ENCODE data around the gene UMPS.
A peak's percentile ranks its signal among the peaks of the same experiment; 100 is the strongest.

DNA sequence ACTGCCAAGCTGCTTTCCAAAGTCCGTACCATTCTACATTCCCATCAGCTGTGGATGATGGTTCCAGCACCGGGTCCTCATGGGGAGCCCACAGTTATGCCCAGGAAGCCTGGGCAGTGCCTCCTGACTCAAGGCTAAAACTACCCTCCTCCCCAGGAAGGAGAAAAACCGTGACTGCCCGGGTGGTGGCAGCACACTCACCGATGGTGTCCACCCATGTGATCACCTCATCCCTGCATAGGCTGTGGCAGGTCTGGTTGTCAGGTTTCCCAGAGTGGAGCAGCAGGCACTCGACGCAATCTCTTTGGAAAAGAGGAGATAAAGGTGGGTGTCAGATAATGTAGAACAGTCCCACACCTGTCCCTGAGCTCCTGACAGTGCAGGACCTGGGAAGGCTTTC is 38.6 kb downstream of the UMPS start:
- TF ChIP-seq, protein P1, sequence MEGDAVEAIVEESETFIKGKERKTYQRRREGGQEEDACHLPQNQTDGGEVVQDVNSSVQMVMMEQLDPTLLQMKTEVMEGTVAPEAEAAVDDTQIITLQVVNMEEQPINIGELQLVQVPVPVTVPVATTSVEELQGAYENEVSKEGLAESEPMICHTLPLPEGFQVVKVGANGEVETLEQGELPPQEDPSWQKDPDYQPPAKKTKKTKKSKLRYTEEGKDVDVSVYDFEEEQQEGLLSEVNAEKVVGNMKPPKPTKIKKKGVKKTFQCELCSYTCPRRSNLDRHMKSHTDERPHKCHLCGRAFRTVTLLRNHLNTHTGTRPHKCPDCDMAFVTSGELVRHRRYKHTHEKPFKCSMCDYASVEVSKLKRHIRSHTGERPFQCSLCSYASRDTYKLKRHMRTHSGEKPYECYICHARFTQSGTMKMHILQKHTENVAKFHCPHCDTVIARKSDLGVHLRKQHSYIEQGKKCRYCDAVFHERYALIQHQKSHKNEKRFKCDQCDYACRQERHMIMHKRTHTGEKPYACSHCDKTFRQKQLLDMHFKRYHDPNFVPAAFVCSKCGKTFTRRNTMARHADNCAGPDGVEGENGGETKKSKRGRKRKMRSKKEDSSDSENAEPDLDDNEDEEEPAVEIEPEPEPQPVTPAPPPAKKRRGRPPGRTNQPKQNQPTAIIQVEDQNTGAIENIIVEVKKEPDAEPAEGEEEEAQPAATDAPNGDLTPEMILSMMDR (IDR thresholded peaks at IDR 0.05; ENCODE audit: poor library complexity): peak; percentile 31
- TF ChIP-seq EZH2 (IDR thresholded peaks at IDR 0.05; ENCODE audit: borderline replicate concordance): no peak

All from hepatocyte (in vitro differentiated cells).